DMS53 treated with DMSO at 0.1 percent for 48 hours (cell line): ENCODE measurements around the gene FBXO24.
A peak's percentile ranks its signal among the peaks of the same experiment; 100 is the strongest.

Experiments used
- DNase-seq: peaks from one replicate; lab custom pipeline; 2025; ENCODE audit not compliant: unreplicated experiment; lab: John Stamatoyannopoulos, UW

The FBXO24 gene

GRCh38 chr7:100614308-100614861 is 28.3 kb downstream of the FBXO24 start:
- no peak for DNase-seq

GRCh38 chr7:100620239-100620638 is 34.1 kb downstream of the FBXO24 start:
- DNase-seq = no peak

- no peak for DNase-seq
Observed at GRCh38 chr7:100620804-100621203, 34.7 kb downstream of the FBXO24 start.

GRCh38 chr7:100621554-100621953 is 35.4 kb downstream of the FBXO24 start:
- DNase-seq = no peak

GRCh38 chr7:100623951-100624824 is 38.1 kb downstream of the FBXO24 start:
- no peak for DNase-seq

- no peak for DNase-seq
Observed at GRCh38 chr7:100626055-100626454, 39.9 kb downstream of the FBXO24 start.

GRCh38 chr7:100626530-100627237 is 40.6 kb downstream of the FBXO24 start:
- peak; percentile 73 for DNase-seq

- DNase-seq = no peak
Observed at GRCh38 chr7:100627238-100627549, 41.1 kb downstream of the FBXO24 start.

GRCh38 chr7:100629117-100629716 is 43.1 kb downstream of the FBXO24 start:
- no peak for DNase-seq

- no peak for DNase-seq
Observed at GRCh38 chr7:100630066-100630465, 43.9 kb downstream of the FBXO24 start.

GRCh38 chr7:100632951-100633717 is 47.0 kb downstream of the FBXO24 start:
- peak; percentile 38 for DNase-seq

- no peak for DNase-seq
Observed at GRCh38 chr7:100639995-100640516, 53.9 kb downstream of the FBXO24 start.

GRCh38 chr7:100640517-100641440 is 54.7 kb downstream of the FBXO24 start:
- DNase-seq = no peak

GRCh38 chr7:100641463-100641859 is 55.3 kb downstream of the FBXO24 start, which contains the start of gene TFR2:
TSS of gene TFR2 (minus strand) at chr7:100641552. CDS start at chr7:100641509, 43 bp downstream.
- DNase-seq = no peak

- DNase-seq = no peak
Observed at GRCh38 chr7:100641860-100642533, 55.9 kb downstream of the FBXO24 start.

- DNase-seq = no peak
Observed at GRCh38 chr7:100642534-100642907, 56.4 kb downstream of the FBXO24 start.

- no peak for DNase-seq
Observed at GRCh38 chr7:100649826-100650565, 63.9 kb downstream of the FBXO24 start.
